Brain microvascular endothelial cell (primary cell): Measurements from ENCODE around the gene PRPF6.
"Not testable (repeated sequence)": the region's sequence is repeated elsewhere in the genome, so short reads cannot be mapped to it uniquely, and the experiment has no call there.

Source experiments
- DNase-seq: peaks from one replicate; pipeline ENCODE4 v3.0.0-alpha.2; 2020
- H3K27ac ChIP-seq: fragments of 250-450 bp; sonication (Bioruptor Pico); 2 replicates; pipeline ENCODE4 v1.5.1; 2020; ENCODE audit warnings: mild to moderate bottlenecking, moderate library complexity
- H3K27me3 ChIP-seq: fragments of 250-450 bp; sonication (Bioruptor Pico); replicated peaks from 2 replicates; pipeline ENCODE4 v1.5.1; 2020; ENCODE audit warnings: mild to moderate bottlenecking
- H3K36me3 ChIP-seq: fragments of 250-450 bp; sonication (Bioruptor Pico); replicated peaks from 2 replicates; pipeline ENCODE4 v1.5.1; 2020; ENCODE audit warnings: mild to moderate bottlenecking
- H3K4me3 ChIP-seq: 2 replicates; pipeline ENCODE4 v1.5.1; 2011; ENCODE audit warnings: low read depth, mild to moderate bottlenecking, control low read depth, low read length, moderate library complexity
- in situ Hi-C: cut with HindIII; loops from 2 replicates; pipeline ENCODE4 v1.10.0; 2017; ENCODE audit warnings: low sequenced_read_pairs, low pct_ligation_motif_present
- TF ChIP-seq, protein P1 (sequence below): IDR thresholded peaks from 2 replicates; pipeline ENCODE4 v1.5.1; 2011; ENCODE audit warnings: low read depth, mild to moderate bottlenecking, moderate library complexity, low read length, control low read depth, inconsistent platforms; ENCODE audit errors: missing control alignments

Gene PRPF6

DNA sequence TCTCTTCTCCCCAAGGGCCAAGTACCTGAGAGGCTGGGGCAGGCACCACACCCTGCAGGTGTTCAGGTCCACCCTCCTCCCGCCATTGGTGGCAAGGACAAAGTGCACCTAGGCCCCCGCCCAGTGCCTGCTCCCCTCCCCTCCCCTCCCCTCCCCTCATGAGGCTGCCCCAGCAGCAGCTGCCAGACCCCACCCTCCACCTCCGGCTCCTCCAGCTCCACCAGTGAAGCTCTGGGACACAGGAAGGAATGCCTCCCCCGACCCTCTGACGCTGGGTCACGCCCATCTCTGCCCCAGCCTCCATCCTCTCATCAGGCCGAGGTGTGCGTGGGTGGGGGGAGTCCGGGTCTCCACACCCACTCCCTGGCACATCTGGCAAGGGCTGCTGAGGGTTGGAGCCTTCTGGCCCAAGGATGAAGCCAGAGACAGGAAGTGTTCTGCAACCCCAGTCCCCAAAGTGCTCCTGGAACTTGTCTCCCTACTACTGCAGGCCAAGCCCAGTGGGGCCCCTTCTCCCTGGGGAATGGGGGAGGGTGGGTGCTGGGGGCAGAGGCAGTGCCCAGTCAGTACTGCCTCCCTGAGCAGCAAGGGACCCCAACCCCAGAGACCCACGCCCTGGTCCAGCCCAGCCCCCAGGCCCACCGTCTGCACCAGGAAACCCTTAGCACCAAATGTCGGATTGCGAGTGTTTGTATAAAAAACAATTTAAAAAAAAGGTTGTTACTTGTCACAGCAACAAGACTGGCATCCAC, 23.1 kb upstream of the PRPF6 start:
- TF ChIP-seq, protein P1, sequence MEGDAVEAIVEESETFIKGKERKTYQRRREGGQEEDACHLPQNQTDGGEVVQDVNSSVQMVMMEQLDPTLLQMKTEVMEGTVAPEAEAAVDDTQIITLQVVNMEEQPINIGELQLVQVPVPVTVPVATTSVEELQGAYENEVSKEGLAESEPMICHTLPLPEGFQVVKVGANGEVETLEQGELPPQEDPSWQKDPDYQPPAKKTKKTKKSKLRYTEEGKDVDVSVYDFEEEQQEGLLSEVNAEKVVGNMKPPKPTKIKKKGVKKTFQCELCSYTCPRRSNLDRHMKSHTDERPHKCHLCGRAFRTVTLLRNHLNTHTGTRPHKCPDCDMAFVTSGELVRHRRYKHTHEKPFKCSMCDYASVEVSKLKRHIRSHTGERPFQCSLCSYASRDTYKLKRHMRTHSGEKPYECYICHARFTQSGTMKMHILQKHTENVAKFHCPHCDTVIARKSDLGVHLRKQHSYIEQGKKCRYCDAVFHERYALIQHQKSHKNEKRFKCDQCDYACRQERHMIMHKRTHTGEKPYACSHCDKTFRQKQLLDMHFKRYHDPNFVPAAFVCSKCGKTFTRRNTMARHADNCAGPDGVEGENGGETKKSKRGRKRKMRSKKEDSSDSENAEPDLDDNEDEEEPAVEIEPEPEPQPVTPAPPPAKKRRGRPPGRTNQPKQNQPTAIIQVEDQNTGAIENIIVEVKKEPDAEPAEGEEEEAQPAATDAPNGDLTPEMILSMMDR = no peak
- H3K36me3 ChIP-seq = peaks cover 27% of the 10 kb centered on the region
- H3K4me3 ChIP-seq = no peak overlapping the region
- H3K27me3 ChIP-seq = no peaks in the 10 kb centered on the region
- in situ Hi-C loops = no loop called here
- no peak for DNase-seq
- no peak overlapping the region for H3K27ac ChIP-seq

DNA sequence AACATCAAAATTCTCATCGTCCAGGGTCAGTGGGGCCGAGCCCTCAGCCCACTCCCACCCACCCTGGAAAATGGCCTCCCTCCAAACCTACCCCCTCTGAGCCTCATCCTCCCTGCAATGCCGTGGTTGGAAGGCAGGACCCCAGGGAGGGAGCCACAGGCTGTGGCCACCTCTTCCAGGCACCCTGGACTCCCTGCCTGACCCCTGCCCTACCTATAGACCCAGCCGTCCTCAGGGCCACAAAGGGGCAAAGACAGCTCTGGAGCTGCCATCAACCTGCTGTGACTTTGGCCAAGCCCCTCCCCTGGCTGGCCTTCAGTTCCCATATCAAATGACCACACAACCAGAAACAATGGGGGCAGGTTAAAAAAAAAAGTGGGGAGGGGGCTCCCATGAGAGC, 22.5 kb upstream of the PRPF6 start:
- peaks cover 33% of the 10 kb centered on the region for H3K36me3 ChIP-seq
- H3K27me3 ChIP-seq = no peaks in the 10 kb centered on the region
- TF ChIP-seq, protein P1 = no peak
- no peak overlapping the region for H3K27ac ChIP-seq
- in situ Hi-C loops = no loop called here
- H3K4me3 ChIP-seq = no peak overlapping the region
- DNase-seq = no peak

DNA sequence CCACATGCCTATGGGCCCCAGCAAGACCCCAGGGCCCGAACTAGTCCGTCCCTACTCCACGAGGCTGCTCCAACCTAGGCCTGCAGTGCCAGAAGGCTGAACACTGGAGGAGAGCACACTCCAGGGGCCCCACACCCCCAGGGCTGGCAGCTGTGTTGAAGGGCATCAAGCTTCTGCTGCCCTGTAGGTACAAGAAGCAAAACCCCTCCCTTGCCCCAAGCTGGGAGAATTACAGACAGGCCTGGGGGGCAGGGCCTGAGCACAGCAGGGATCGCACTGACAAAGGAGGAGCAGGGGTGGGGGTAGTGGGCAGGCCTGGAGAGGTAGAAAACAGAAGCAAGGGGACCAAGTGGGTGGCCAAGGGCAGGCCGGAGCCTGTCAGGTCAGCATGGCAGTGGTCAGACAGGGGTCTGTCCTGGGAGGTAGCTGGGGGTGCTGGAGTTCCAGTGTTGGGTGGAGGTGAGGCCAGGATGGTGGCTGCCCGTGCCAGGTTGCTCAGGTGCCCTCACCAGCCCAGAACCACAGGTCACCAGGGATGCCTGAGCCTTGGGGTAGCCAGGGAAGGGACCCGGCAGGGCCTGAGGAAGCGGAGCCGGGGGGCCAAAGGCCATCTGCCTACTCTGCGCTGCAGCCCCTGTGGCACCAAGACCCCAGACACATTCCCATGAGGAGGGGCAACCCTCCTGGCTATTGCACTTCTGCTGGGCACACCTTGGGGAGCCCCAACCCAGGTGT, 21.8 kb upstream of the PRPF6 start:
- no peak overlapping the region for H3K4me3 ChIP-seq
- no peak for DNase-seq
- H3K36me3 ChIP-seq = peaks cover 40% of the 10 kb centered on the region
- in situ Hi-C loops = no loop called here
- TF ChIP-seq, protein P1 = no peak
- H3K27ac ChIP-seq = no peak overlapping the region
- no peaks in the 10 kb centered on the region for H3K27me3 ChIP-seq

DNA sequence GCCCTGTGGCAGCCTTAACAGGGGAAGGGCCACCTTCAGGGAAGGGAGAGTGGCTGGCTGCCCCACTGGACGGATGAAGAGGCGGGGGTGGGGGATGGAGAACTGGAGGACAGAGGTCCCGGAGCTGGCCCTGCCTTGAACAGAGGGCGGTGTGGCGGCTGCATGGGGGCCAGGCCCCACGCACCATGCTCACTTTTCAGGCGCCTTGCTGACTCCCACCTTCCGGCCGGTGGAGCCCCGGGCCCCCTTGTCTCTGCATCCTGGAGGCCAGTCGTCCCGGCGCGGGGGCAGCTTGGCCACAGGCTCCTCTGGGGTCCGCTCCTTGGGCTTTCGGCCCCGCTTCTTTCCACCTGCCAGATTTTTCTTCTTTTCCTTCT, 21.2 kb upstream of the PRPF6 start:
- Histone ChIP-seq H3K36me3 (peaks cover 45% of the 10 kb centered on the region), H3K27me3 (no peaks in the 10 kb centered on the region), H3K4me3 (no peak overlapping the region), H3K27ac (no peak overlapping the region)
- in situ Hi-C loops = no loop called here
- TF ChIP-seq, protein P1 = no peak
- no peak for DNase-seq

DNA sequence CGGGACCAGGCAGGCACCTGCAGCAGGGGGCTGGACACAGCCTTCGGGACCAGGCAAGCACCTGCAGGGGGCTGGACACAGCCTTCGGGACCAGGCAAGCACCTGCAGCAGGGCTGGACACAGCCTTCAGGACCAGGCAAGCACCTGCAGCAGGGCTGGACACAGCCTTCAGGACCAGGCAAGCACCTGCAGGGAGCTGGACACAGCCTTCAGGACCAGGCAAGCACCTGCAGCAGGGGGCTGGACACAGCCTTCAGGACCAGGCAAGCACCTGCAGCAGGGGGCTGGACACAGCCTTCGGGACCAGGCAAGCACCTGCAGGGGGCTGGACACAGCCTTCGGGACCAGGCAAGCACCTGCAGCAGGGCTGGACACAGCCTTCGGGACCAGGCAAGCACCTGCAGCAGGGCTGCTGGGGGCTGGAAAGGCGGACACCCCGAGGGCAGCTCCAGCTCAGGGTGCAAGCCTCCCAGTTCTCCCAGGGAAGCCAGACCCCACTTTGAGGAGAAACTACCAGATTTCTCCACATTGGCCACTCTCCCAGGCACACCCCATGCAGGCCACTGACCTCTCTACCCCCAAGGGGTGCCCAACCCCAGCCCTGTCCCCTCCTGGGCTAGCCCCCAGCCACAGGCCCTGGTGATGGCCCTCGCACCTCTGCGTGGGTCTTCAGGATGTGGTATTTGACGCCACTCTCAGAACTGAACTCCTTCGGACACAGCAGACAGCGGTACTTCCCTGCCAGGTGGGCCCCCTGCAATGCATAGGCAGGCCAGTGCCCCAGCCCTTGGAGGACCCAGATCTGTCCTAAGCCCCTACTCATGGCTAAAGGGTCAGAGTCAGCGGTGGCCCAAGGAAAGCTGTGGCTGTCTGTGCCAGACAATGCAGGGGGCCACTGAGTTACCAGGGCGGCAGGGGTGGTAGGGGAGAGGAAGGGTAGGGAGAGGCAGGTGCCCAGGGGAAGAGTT, 20.0 kb upstream of the PRPF6 start:
- H3K4me3 ChIP-seq, DNase-seq, in situ Hi-C loops, H3K27me3 ChIP-seq, H3K27ac ChIP-seq: not testable (repeated sequence)
- H3K36me3 ChIP-seq = peaks cover 45% of the 10 kb centered on the region
